Esophagus muscularis mucosa (tissue), 4 donors: ENCODE measurements around the gene EMC8. TPM values are rescaled to one million over a fixed set of nuclear protein-coding genes. Genes with fewer than 3 reads are reported as not detected.

Source experiments
- DNase-seq: peaks from one replicate; pipeline ENCODE4 v3.0.0-alpha.2; 2017; ENCODE audit errors: extremely low spot score
- H3K27ac ChIP-seq, 4 donors: fragments of 200-600 bp; sonication (generic); replicated peaks in 1 of 4; 1 replicate in 3 of 4; 2 replicates in 1 of 4; pipeline ENCODE4 v1.5.1; 2016 to 2019; ENCODE audit warnings: mild to moderate bottlenecking in 1 of 4
- H3K27me3 ChIP-seq, 4 donors: fragments of 200-600 bp; sonication (generic); one replicate each; pipeline versions ENCODE4 v1.5.1 to v1.6.0; 2016 to 2019
- H3K36me3 ChIP-seq, 4 donors: fragments of 200-600 bp; sonication (generic); one replicate each; pipeline ENCODE4 v1.5.1; 2016 to 2019
- H3K4me1 ChIP-seq, 4 donors: fragments of 200-600 bp; sonication (generic); one replicate each; pipeline ENCODE4 v1.5.1; 2016 to 2019
- H3K4me3 ChIP-seq, 4 donors: fragments of 200-600 bp; sonication (generic); 1 replicate in 2 of 4; 2 replicates in 2 of 4; pipeline ENCODE4 v1.5.1; 2016 to 2019; ENCODE audit warnings: mild to moderate bottlenecking in 4 of 4, moderate library complexity in 1 of 4
- H3K9me3 ChIP-seq, 4 donors: fragments of 200-600 bp; sonication (generic); 1 replicate in 3 of 4; 2 replicates in 1 of 4; pipeline ENCODE4 v1.5.1; 2016 to 2019
- CTCF ChIP-seq, 3 experiments: fragments of 200-600 bp in 2 of 3; fragments of 450-650 bp in 1 of 3; sonication (generic) in 2 of 3; IDR thresholded peaks; one replicate each; pipeline ENCODE4 v1.5.1; 2017 to 2019; ENCODE audit warnings: antibody characterized with exemption in 3 of 3, mild to moderate bottlenecking in 2 of 3, moderate library complexity in 1 of 3
- EP300 ChIP-seq: sonication (generic); formaldehyde crosslinking; IDR thresholded peaks from one replicate; pipeline ENCODE4 v1.6.1; 2017; ENCODE audit warnings: antibody characterized with exemption
- POLR2A ChIP-seq: fragments of 450-650 bp; IDR thresholded peaks from one replicate; pipeline ENCODE4 v1.6.1; 2017; ENCODE audit warnings: antibody characterized with exemption, moderate library complexity, mild to moderate bottlenecking, low read depth
- POLR2AphosphoS5 ChIP-seq, 2 donors: sonication (generic); formaldehyde crosslinking; IDR thresholded peaks; one replicate each; pipeline ENCODE4 v1.6.1; 2017; ENCODE audit warnings: antibody characterized with exemption in 2 of 2
- WGBS: methylation state at CpG from one replicate; pipeline ENCODE4 v1.1.5; 2018; 5-methylcytosine and 5-hydroxymethylcytosine counted together
- intact Hi-C: fragments of 100-400 bp; cut with DNase I; formaldehyde crosslinking; loops from one replicate; pipeline ENCODE4 v1.15.1; 2023
- total RNA-seq, 4 donors: library from RNA; depleted of rRNA; stranded (reverse); fragments of >200 nt; gene quantifications; one replicate each; pipeline versions ENCODE4 v1.1.0 to v1.2.1, GENCODE V29; 2016

EMC8 gene
- total RNA-seq, 4 donors from 2014 or later = 26.0 to 41.3 (median 27.6) TPM

GRCh38 chr16:85759136-85759535 lies 40.2 kb downstream of the EMC8 start:
- no peak for DNase-seq
- no peaks in the 10 kb centered on the region for H3K36me3 ChIP-seq
- intact Hi-C loops = no loop called here
- no peak overlapping the region for H3K27ac ChIP-seq
- no peak overlapping the region for H3K4me3 ChIP-seq
- 68% methylated on average over 16 of the region's 16 CpGs for WGBS
- H3K9me3 ChIP-seq = no peaks in the 10 kb centered on the region
- peaks cover 0 to 40% (median 0%) of the 10 kb centered on the region in 4 donors for H3K27me3 ChIP-seq
- TF ChIP-seq CTCF (IDR thresholded peaks at IDR 0.05) (no peak), POLR2AphosphoS5 (IDR thresholded peaks at IDR 0.05) (no peak), EP300 (no peak), POLR2A (no peak)
- H3K4me1 ChIP-seq = no peaks in the 10 kb centered on the region

- no peaks in the 10 kb centered on the region for H3K36me3 ChIP-seq
- peaks cover 0 to 30% (median 0%) of the 10 kb centered on the region in 4 donors for H3K27me3 ChIP-seq
- H3K27ac ChIP-seq = no peak overlapping the region
- intact Hi-C loops = no loop called here
- TF ChIP-seq POLR2A = no peak
- no peak for TF ChIP-seq EP300
- TF ChIP-seq CTCF (IDR thresholded peaks at IDR 0.05) = no peak
- no peak for DNase-seq
- H3K9me3 ChIP-seq = no peaks in the 10 kb centered on the region
- 74% methylated on average over 7 of the region's 7 CpGs for whole genome bisulfite sequencing
- no peak overlapping the region for H3K4me3 ChIP-seq
- H3K4me1 ChIP-seq = peaks cover 1 to 10% (median 9%) of the 10 kb centered on the region in 4 donors
Measured at GRCh38 chr16:85757341-85757822, 42.0 kb downstream of the EMC8 start.

GRCh38 chr16:85755929-85756768 lies 43.2 kb downstream of the EMC8 start:
- no peak overlapping the region for H3K4me3 ChIP-seq
- peaks cover 9 to 22% (median 21%) of the 10 kb centered on the region in 4 donors for H3K4me1 ChIP-seq
- TF ChIP-seq CTCF (IDR thresholded peaks at IDR 0.05) (no peak), EP300 (no peak), POLR2A (no peak), POLR2AphosphoS5 (IDR thresholded peaks at IDR 0.05) (no peak)
- no peaks in the 10 kb centered on the region for H3K36me3 ChIP-seq
- H3K9me3 ChIP-seq = no peaks in the 10 kb centered on the region
- intact Hi-C loops = no loop called here
- no peak for DNase-seq
- H3K27me3 ChIP-seq = peaks cover 0 to 22% (median 0%) of the 10 kb centered on the region in 4 donors
- WGBS = 70% methylated on average over 23 of the region's 25 CpGs
- no peak overlapping the region for H3K27ac ChIP-seq

- intact Hi-C loops = no loop called here
- Histone ChIP-seq H3K36me3 (no peaks in the 10 kb centered on the region), H3K27me3 (peaks cover 0 to 8% (median 0%) of the 10 kb centered on the region in 4 donors), H3K4me3 (no peak overlapping the region), H3K9me3 (no peaks in the 10 kb centered on the region), H3K4me1 (peaks cover 23 to 40% (median 37%) of the 10 kb centered on the region in 4 donors), H3K27ac (no peak overlapping the region)
- DNase-seq = no peak
- 76% methylated on average over 6 of the region's 7 CpGs for WGBS
- TF ChIP-seq POLR2A (no peak), CTCF (IDR thresholded peaks at IDR 0.05) (no peak), POLR2AphosphoS5 (IDR thresholded peaks at IDR 0.05) (no peak), EP300 (no peak)
Measured at GRCh38 chr16:85754413-85754812, 44.9 kb downstream of the EMC8 start.
